ENCODE data around the gene PPIH. TPM values are rescaled to one million over a fixed set of nuclear protein-coding genes. Genes with fewer than 3 reads are reported as not detected.
"Not testable (repeated sequence)": the region's sequence is repeated elsewhere in the genome, so short reads cannot be mapped to it uniquely, and the experiment has no call there.

Gene PPIH
- total RNA-seq, 2 donors from 2014 or later, result 18.2 to 24.9 TPM

DNA sequence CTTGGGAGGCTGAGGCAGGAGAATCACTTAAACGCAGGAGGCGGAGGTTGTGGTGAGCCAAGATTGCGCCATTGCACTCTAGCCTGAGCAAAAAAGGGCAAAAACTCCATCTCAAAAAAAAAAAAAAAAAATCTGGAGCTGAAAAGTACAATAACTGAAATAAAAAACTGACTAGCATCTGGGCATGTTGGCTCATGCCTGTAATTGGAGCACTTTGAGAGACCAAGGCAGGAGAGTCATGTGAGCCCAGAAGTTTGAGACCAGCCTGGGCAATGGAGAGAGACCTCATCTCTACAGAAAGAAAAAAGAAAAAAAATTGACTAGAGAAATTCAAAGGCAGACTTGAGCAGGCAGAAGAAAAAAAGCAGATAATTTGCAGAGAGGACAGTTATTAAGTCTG lies 63.7 kb downstream of the PPIH start:
- H3K4me1 ChIP-seq, result no peaks in the 10 kb centered on the region
- H3K9me3 ChIP-seq, result no peaks in the 10 kb centered on the region
- no peak overlapping the region for H3K4me3 ChIP-seq
- no peak for TF ChIP-seq CTCF (IDR thresholded peaks at IDR 0.05)
- H3K27me3 ChIP-seq, result no peaks in the 10 kb centered on the region
- H3K36me3 ChIP-seq, result no peaks in the 10 kb centered on the region
- DNase-seq (ENCODE audit: low spot score), result no peak
- no peak overlapping the region for H3K27ac ChIP-seq

DNA sequence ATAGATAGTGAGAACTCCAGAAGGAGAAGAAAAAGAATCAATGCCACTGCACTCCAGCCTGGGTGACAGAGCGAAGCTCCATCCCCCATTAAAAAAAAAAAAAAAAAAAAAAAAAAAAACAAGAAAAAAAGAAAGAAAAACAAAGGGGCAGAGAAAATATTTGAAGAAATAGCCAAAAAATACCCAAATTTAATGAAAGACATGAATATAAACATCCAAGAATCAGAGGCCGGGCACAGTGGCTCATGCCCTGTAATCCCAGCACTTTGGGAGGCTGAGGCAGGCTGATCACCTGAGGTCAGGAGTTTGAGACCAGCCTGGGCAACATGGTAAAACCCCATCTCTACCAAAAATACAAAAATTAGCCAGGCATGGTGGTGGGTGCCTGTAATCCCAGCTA lies 64.2 kb downstream of the PPIH start:
- not testable (repeated sequence) for H3K4me1 ChIP-seq; H3K4me3 ChIP-seq; H3K27me3 ChIP-seq; H3K36me3 ChIP-seq; H3K27ac ChIP-seq; H3K9me3 ChIP-seq; DNase-seq (ENCODE audit: low spot score)

DNA sequence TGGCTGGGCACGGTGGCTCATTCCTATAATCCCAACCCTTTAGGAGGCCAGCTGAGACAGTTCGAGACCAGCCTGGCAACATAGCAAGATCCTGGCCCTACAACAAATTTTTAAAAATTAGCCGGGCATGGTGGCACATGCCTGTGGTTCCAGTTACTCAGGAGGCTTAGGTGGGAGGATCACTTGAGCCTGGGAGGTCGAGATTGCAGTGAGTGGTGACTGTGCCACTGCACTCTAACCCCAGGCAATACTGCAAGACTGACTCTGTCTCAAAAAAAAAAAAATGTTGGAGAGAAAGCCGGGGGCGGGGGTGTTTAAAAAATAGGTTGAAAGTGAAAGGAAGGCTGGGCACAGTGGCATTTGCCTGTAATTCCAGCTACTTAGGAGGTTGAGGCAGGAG lies 65.3 kb downstream of the PPIH start:
- Histone ChIP-seq H3K9me3 (no peaks in the 10 kb centered on the region), H3K27ac (no peak overlapping the region), H3K4me1 (no peaks in the 10 kb centered on the region), H3K4me3 (no peak overlapping the region), H3K27me3 (no peaks in the 10 kb centered on the region), H3K36me3 (no peaks in the 10 kb centered on the region)
- no peak for TF ChIP-seq CTCF (IDR thresholded peaks at IDR 0.05)
- no peak for DNase-seq (ENCODE audit: low spot score)

- H3K36me3 ChIP-seq, H3K9me3 ChIP-seq, H3K4me3 ChIP-seq, H3K4me1 ChIP-seq, H3K27ac ChIP-seq, H3K27me3 ChIP-seq: not testable (repeated sequence)
- DNase-seq (ENCODE audit: low spot score), result peak; percentile 1
These were observed 67.6 kb downstream of the PPIH start for GRCh38 chr1:42725820-42726219.

Other genes with a start within 250 kb of the PPIH start
- gene ZMYND12, start 202.4 kb upstream of the PPIH start, total RNA-seq, result 1 to 10 TPM in 1 of 2 donors, under 1 TPM in 1; 0.26 to 3.4 TPM
- 10 to 100 TPM; 36.8 to 42.6 TPM for gene PPCS, start 201.9 kb upstream of the PPIH start, total RNA-seq
- gene CCDC30, start 195.1 kb upstream of the PPIH start, total RNA-seq, result under 1 TPM; 0.47 to 0.63 TPM
- 100 to 1,000 TPM; 801 to 826 TPM for gene YBX1, start 24.0 kb downstream of the PPIH start, total RNA-seq
- gene CLDN19, start 81.8 kb downstream of the PPIH start, total RNA-seq, result under 1 TPM in 1 of 2 donors, not detected in 1; 0.28 TPM
- 10 to 100 TPM; 11.3 to 15.6 TPM for gene P3H1, start 108.6 kb downstream of the PPIH start, total RNA-seq
- gene C1orf50, start 108.8 kb downstream of the PPIH start, total RNA-seq, result 1 to 10 TPM; 3.0 to 3.6 TPM
- gene TMEM269, start 126.6 kb downstream of the PPIH start, total RNA-seq, result not detected
- gene ERMAP, start 158.7 kb downstream of the PPIH start, total RNA-seq, result 1 to 10 TPM; 3.3 to 5.6 TPM
- 10 to 100 TPM; 14.5 to 22.1 TPM for gene SVBP, start 159.0 kb downstream of the PPIH start, total RNA-seq
- 10 to 100 TPM; 10.2 to 11.6 TPM for gene ZNF691, start 188.2 kb downstream of the PPIH start, total RNA-seq